Subcutaneous abdominal adipose tissue (tissue), 5 donors: ENCODE measurements around the gene TCP1.
"Not testable (repeated sequence)": the region's sequence is repeated elsewhere in the genome, so short reads cannot be mapped to it uniquely, and the experiment has no call there.

ENCODE experiments used
- H3K27ac ChIP-seq: one replicate; pipeline ENCODE4 v1.7.0; 2013; ENCODE audit warnings: low read depth, mild to moderate bottlenecking, inconsistent platforms, low read length, moderate library complexity
- H3K27me3 ChIP-seq, 5 donors: one replicate each; pipeline ENCODE4 v1.7.0; 2013; ENCODE audit warnings: low read length in 5 of 5, inconsistent platforms in 1 of 5; ENCODE audit not compliant: control insufficient read depth in 5 of 5, insufficient read depth in 4 of 5
- H3K36me3 ChIP-seq, 5 donors: one replicate each; pipeline ENCODE4 v1.7.0; 2013; ENCODE audit warnings: low read length in 5 of 5; ENCODE audit not compliant: control insufficient read depth in 5 of 5, insufficient read depth in 5 of 5
- H3K4me1 ChIP-seq, 5 donors: one replicate each; pipeline ENCODE4 v1.7.0; 2013; ENCODE audit warnings: low read length in 5 of 5, mild to moderate bottlenecking in 3 of 5, moderate library complexity in 1 of 5; ENCODE audit not compliant: control insufficient read depth in 5 of 5, insufficient read depth in 5 of 5
- H3K4me3 ChIP-seq, 5 donors: one replicate each; pipeline ENCODE4 v1.7.0; 2013; ENCODE audit warnings: low read length in 5 of 5, low read depth in 1 of 5
- H3K9ac ChIP-seq, 5 donors: one replicate each; pipeline ENCODE4 v1.7.0; 2013; ENCODE audit warnings: low read length in 5 of 5, mild to moderate bottlenecking in 4 of 5, moderate library complexity in 3 of 5
- H3K9me3 ChIP-seq, 5 donors: one replicate each; pipeline ENCODE4 v1.7.0; 2013; ENCODE audit warnings: low read length in 5 of 5; ENCODE audit not compliant: control insufficient read depth in 5 of 5
- donor health status: healthy.
- donor health status: healthy.
- donor health status: healthy.
- donor health status: healthy.
- donor health status: healthy.

TCP1 gene

DNA sequence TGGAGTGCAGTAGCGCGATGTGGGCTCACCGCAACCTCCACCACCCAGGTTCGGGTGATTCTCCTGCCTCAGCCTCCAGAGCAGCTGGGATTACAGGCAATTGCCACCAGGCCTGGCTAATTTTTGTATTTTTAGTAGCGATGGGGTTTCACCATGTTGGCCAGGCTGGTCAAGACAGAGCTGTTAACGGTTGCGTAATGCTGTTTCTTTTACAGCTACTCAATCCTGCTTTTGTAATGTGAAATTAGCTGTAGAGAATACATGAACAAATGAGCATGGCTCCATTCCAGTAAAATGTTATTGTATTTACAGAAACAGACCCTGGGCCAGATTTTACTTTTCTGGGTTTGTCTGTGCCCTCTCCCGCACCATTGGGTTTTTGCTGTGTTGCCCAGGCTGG lies 12.5 kb upstream of the TCP1 start:
- no peaks in the 10 kb centered on the region for H3K4me1 ChIP-seq
- no peak overlapping the region for H3K27ac ChIP-seq
- no peak overlapping the region for H3K4me3 ChIP-seq
- H3K9ac ChIP-seq: no peak overlapping the region
- no peaks in the 10 kb centered on the region for H3K9me3 ChIP-seq
- H3K36me3 ChIP-seq: peaks cover 18 to 30% (median 30%) of the 10 kb centered on the region in 5 donors
- no peaks in the 10 kb centered on the region for H3K27me3 ChIP-seq

GRCh38 chr6:159800141-159800865 lies 10.9 kb upstream of the TCP1 start, which contains the start of gene PNLDC1:
Gene PNLDC1, plus strand, starts transcription at chr6:159800276. Its CDS starts 32 bp downstream, at chr6:159800308.
- Histone ChIP-seq H3K36me3 (peaks cover 18 to 40% (median 30%) of the 10 kb centered on the region in 5 donors), H3K9ac (no peak within 1 kb of the TSS), H3K4me1 (no peaks in the 10 kb centered on the region), H3K4me3 (no peak within 1 kb of the TSS), H3K27me3 (no peaks in the 10 kb centered on the region), H3K27ac (no peak within 1 kb of the TSS), H3K9me3 (no peaks in the 10 kb centered on the region)

GRCh38 chr6:159797554-159797953 lies 8.2 kb upstream of the TCP1 start:
- Histone ChIP-seq H3K4me1 (peaks cover 0 to 3% (median 0%) of the 10 kb centered on the region in 5 donors), H3K9ac (no peak overlapping the region), H3K9me3 (no peaks in the 10 kb centered on the region), H3K4me3 (no peak overlapping the region), H3K36me3 (peaks cover 21 to 58% (median 35%) of the 10 kb centered on the region in 5 donors), H3K27ac (no peak overlapping the region), H3K27me3 (no peaks in the 10 kb centered on the region)

GRCh38 chr6:159794976-159795375 lies 5.6 kb upstream of the TCP1 start:
- not testable (repeated sequence) for H3K27me3 ChIP-seq, H3K9ac ChIP-seq, H3K4me3 ChIP-seq, H3K27ac ChIP-seq, H3K9me3 ChIP-seq
- H3K4me1 ChIP-seq: peaks cover 3 to 24% (median 18%) of the 10 kb centered on the region in 5 donors
- peaks cover 21 to 60% (median 33%) of the 10 kb centered on the region in 5 donors for H3K36me3 ChIP-seq

GRCh38 chr6:159790956-159791598 lies 1.7 kb upstream of the TCP1 start:
- peak overlapping the region; percentile 91 to 99 (median 96) for H3K9ac ChIP-seq
- peak overlapping the region; percentile 100 for H3K27ac ChIP-seq
- H3K4me1 ChIP-seq: peaks cover 7 to 41% (median 35%) of the 10 kb centered on the region in 5 donors
- peak overlapping the region; percentile 86 to 99 (median 94) for H3K4me3 ChIP-seq
- no peaks in the 10 kb centered on the region for H3K27me3 ChIP-seq
- no peaks in the 10 kb centered on the region for H3K9me3 ChIP-seq
- H3K36me3 ChIP-seq: peaks cover 10 to 33% (median 16%) of the 10 kb centered on the region in 5 donors

DNA sequence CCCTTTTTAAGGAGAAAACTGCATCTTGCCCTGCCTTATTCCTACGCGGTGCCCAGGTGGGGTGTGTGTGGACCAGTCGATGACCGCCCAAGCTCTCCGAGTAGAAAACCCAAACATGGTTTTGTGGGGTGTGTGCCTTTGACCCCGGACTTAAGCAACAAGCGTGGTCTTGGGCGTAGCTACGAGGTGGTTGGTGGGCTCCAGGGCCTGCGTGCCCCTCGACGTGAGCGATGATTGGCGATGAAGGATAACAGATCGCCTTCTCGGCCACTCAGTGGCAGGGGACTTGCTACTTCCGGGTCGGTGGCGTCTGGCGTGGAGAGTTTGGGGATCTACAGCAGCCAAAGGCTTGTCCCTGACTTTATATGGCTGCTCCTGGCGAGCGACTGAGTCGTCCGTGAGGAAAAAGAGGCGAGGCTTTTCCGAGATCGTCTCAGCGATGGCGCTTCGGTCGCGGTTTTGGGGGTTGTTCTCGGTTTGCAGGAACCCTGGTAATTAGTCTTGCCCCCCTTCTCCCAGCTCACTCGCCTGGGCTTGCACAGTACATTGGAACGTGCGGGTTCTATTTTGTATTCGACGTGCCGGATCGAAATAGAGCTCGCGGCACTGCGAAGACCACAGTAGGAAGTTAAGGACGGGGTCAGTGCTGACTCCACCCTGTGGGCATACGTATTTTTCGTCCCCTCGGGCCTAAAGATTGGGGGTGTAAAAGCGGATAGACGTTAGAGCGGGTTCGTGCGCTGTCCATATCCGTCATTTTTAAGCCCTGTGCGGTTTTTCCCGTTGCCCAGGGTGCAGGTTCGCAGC lies 950 bp upstream of the TCP1 start, which contains the start of gene MRPL18:
Gene MRPL18 (plus strand): TSS at position 319 of the 807 bp plus-strand sequence. CDS start 121 bp downstream, at position 440.
- Histone ChIP-seq H3K4me1 (peaks cover 7 to 41% (median 35%) of the 10 kb centered on the region in 5 donors), H3K27me3 (no peaks in the 10 kb centered on the region), H3K9ac (peak within 1 kb of the TSS; percentile 96 to 99 (median 97)), H3K36me3 (peaks cover 16 to 39% (median 21%) of the 10 kb centered on the region in 5 donors), H3K4me3 (peak within 1 kb of the TSS; percentile 86 to 99 (median 94)), H3K27ac (peak within 1 kb of the TSS; percentile 100), H3K9me3 (no peaks in the 10 kb centered on the region)

DNA sequence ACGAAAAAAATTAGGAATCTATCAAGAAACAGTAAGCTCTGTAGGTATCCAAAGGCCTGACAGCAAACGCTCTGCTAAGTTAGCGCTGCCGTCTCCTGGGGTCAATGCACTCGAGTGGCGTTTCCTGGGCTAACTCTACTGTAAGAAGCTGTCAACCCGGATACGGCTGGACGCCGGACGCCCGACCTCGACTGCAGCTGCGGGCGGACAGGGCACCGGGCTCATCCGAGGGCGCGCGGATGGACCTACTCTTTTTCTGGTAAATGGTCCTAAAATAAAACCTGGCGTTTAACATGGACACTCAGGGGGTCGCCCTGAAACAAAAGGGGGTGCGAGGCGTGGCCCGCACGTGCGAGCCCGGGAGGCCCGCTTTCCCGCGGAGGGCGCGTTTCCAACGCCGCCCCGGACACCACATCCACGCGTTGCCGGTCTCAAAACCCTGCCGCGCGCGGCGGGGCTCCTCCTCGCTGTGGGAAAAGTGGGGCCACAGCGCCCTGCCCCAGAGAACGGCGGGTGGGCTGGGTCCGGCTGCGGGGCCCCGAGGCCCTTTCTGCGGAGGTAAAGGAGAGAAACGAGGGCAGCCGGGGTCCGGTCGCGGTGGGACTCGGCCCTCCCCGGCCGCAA lies 537 bp downstream of the TCP1 start:
- H3K4me3 ChIP-seq: peak overlapping the region; percentile 79 to 97 (median 93)
- H3K9ac ChIP-seq: peak overlapping the region; percentile 93 to 99 (median 97)
- H3K36me3 ChIP-seq: peaks cover 22 to 46% (median 28%) of the 10 kb centered on the region in 5 donors
- H3K27ac ChIP-seq: peak overlapping the region; percentile 100
- peaks cover 7 to 41% (median 35%) of the 10 kb centered on the region in 5 donors for H3K4me1 ChIP-seq
- no peaks in the 10 kb centered on the region for H3K9me3 ChIP-seq
- no peaks in the 10 kb centered on the region for H3K27me3 ChIP-seq

DNA sequence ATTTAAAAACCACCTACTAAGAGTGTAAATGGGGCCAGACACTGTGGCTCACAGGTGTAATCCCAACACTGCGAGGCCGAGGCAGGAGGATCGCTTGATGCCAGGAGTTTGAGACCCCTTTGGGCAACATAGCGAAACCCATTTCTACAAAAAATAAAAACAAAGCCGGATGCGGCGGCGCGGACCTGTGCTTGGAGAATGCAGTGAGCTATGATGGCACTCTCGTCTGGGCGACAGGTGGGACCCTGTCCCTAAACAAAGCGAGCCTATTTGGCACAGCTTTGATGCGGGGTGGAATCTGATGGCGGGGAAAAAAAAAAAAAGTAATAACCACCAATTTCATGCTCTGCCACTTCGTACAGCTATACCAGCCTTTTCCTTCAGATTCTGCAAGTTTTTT lies 1.1 kb downstream of the TCP1 start:
- Histone ChIP-seq H3K9ac (peak overlapping the region; percentile 93 to 99 (median 97)), H3K4me1 (peaks cover 7 to 41% (median 35%) of the 10 kb centered on the region in 5 donors), H3K36me3 (peaks cover 28 to 49% (median 32%) of the 10 kb centered on the region in 5 donors), H3K4me3 (peak overlapping the region; percentile 79 to 97 (median 93)), H3K9me3 (no peaks in the 10 kb centered on the region), H3K27me3 (no peaks in the 10 kb centered on the region), H3K27ac (peak overlapping the region; percentile 100)

- Histone ChIP-seq H3K27me3 (no peaks in the 10 kb centered on the region), H3K4me3 (no peak overlapping the region), H3K4me1 (no peaks in the 10 kb centered on the region), H3K36me3 (peaks cover 53 to 84% (median 66%) of the 10 kb centered on the region in 5 donors), H3K9ac (no peak overlapping the region), H3K9me3 (no peaks in the 10 kb centered on the region), H3K27ac (no peak overlapping the region)
Observed at GRCh38 chr6:159778542-159779103, 10.8 kb downstream of the TCP1 start.
